GM10266 (cell line): ENCODE data around the gene TEX51.

Experiments
- DNase-seq: peaks from one replicate; pipeline ENCODE4 v3.0.0; 2012; ENCODE audit errors: extremely low spot score
- TF ChIP-seq, protein P1 (sequence below): IDR thresholded peaks from 2 replicates; pipeline ENCODE4 v1.5.1; 2012; ENCODE audit warnings: mild to moderate bottlenecking, low read depth; ENCODE audit not compliant: control insufficient read depth, insufficient read depth; ENCODE audit errors: missing control alignments

The TEX51 gene

DNA sequence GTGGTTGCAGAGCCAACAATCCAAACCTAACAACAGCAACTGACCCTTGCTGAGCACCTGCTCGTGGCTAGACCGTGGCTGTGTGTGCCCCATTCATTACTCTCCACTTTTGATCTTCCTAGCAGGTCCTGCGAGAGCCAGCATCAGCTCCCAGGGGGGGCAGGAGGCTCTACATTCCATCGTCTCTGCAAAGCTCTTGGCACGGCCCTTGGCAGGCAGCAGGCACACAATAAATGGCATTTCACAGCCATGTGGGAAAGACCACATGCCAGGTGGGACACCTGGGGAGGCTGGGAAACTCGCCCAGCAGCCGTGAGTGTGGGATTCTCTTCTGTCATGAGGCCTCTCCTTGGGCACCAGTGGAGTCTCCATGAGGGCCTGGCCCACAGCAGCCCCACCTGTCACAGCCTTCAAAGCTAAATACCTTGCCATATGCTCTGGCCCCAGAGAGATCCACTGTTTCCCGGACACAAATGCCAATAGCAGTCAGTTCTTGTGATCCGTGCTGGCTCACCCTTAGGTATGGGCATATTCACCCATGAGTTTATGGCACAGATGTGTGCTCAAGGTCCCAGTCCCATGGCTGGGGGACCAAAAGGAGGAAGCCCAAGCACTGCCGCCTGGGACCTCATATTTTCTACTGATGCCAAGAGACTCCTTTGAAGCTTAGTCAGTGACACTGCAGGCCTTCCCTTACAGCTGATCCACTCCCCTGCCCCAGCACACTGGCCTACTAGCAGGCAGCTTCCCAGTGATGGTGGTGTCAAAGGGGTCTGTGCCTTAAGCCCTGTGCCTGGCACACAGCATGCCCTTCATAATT lies 6.8 kb upstream of the TEX51 start:
- no peak for DNase-seq
- TF ChIP-seq, protein P1, sequence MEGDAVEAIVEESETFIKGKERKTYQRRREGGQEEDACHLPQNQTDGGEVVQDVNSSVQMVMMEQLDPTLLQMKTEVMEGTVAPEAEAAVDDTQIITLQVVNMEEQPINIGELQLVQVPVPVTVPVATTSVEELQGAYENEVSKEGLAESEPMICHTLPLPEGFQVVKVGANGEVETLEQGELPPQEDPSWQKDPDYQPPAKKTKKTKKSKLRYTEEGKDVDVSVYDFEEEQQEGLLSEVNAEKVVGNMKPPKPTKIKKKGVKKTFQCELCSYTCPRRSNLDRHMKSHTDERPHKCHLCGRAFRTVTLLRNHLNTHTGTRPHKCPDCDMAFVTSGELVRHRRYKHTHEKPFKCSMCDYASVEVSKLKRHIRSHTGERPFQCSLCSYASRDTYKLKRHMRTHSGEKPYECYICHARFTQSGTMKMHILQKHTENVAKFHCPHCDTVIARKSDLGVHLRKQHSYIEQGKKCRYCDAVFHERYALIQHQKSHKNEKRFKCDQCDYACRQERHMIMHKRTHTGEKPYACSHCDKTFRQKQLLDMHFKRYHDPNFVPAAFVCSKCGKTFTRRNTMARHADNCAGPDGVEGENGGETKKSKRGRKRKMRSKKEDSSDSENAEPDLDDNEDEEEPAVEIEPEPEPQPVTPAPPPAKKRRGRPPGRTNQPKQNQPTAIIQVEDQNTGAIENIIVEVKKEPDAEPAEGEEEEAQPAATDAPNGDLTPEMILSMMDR, result no peak

DNA sequence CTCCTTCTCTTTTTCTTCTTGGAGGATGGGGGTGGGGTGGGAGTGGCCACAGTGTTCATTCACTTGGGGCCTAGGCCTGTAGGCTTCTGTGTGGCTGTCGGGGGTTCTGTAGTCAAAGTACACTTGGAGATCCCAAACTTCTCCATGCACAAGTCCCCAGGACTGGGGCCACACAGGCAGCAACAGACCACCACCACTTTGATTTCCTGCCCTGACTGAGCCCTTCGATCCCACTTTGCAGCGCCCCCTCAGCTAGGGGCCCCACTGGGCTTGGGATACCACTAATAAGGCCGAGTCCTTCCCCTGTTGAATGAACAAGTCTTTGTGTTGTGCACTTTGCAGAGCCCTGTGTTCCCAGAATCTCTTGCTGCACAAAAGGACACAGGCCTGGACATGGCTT lies 5.5 kb upstream of the TEX51 start:
- TF ChIP-seq, protein P1, result no peak
- DNase-seq, result no peak

DNA sequence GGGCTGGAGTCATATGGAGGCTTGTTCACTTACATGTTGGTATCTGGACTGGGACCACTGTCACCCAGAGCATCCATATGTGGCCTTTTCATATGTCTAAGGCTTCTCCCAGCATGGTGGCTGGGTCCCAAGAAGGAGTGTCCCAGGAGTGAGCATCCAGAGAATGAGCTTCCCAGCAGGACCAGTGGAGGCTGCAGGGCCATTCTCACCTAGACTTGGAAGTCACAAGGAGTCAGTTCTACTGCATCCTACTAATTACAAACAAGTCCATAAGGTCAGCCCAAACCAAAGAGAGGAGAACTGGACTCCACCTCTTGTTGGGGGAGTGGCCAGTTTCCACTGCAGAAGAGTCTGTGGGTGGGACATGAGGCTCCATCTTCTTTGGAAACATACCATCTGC lies 5.1 kb upstream of the TEX51 start:
- TF ChIP-seq, protein P1, result no peak
- no peak for DNase-seq

DNA sequence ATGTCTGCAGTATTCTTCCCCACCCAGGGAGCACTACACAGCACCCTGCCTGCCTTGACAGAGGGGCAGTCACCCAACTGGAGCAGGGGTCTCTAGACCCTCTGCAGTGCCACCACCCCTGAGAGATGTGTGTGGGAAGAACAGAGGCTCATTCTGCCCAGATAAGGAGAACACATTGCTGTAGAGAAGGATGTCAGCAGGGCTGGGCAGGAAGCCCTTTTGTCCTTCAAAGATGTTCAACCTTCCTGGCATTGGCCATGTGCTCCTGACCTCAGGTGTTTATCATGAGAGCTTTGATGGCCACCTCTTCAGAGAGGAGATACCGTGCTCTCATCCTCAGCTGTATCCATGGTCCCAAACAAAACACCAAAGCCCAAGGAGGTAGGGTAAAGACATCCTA lies 4.6 kb upstream of the TEX51 start:
- no peak for DNase-seq
- TF ChIP-seq, protein P1, result no peak

DNA sequence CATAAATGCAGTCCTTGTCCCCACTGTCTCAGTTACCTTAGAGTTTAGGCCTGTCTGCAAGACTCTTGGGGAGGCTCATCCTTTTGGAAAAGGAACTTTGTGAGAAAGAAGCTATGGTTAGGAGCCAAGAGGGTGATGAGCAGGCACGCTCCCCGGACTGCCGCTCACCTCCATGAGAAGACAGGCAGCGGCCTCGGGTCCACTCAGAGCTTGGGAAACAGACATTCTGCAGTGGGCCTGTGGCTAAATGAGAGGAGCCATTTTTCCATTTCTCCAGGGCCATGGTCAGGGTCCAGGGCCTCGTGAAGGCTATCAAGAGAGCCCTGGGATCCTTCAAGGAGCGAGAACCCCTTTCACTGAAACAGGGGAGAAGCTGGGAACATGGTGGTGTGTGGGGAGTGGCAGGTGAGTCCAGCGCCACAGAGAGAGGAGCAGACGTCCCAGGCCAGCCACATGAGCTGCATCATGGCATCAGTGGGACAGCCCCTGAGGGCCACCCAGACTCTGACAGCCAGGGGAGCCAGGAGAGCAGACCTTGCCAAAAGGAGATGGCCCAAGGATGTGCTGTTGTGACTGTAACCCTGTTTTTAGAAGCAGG lies 4.0 kb upstream of the TEX51 start:
- no peak for DNase-seq

DNA sequence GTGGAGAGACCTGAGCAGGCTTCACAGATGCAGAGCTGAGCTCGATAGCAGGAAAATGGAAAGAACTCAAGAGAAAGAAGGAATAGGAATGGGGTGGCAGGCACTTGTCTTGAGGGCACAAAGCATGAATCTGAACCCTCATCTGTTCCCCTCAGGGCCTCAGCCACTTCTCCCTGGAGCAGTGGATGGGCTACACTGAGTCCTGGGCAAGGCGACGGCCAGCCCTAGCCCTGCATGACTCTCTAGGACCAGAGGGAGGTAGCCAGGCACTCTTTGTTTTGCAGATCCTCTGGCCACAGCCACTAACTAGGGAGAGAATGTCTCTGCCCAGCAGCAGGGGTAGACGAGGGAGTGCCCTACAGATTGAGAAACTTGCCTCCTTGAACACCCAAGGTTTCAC lies 3.4 kb upstream of the TEX51 start:
- TF ChIP-seq, protein P1, result no peak
- no peak for DNase-seq

More for the DNA sequence above, 4.0 kb upstream of the TEX51 start:
- TF ChIP-seq, protein P1, result no peak

DNA sequence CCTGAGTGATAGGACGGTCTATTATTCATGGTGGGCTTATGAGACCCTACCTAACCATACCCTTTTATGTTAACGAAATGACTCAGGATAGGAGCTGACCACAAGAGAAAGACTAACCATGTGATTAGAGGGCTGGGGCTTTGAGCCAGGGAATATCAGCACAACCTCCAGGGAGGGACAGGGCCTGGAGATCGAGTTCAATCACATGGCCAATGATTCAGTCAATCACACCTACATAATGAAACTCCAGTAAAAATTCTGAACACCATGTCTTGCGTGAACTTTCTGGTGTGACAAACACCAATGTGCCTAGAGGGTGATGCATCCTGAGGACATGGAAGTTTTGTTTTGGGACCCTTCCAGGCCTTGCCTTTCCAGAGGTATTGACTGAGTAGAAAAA lies 2.2 kb upstream of the TEX51 start:
- DNase-seq, result no peak
- TF ChIP-seq, protein P1, result no peak
